HG03460 (cell line): Measurements from ENCODE around the gene PITPNM1.
A peak's percentile ranks its signal among the peaks of the same experiment; 100 is the strongest.
"Not testable (repeated sequence)": the region's sequence is repeated elsewhere in the genome, so short reads cannot be mapped to it uniquely, and the experiment has no call there.

Source experiments
- ATAC-seq: cut with Tn5 transposase; IDR thresholded peaks from one replicate; pipeline ENCODE4 v1.9.1; 2021; ENCODE audit not compliant: unreplicated experiment

The PITPNM1 gene

GRCh38 chr11:67491276-67492068 is 13.7 kb downstream of the PITPNM1 start:
- ATAC-seq, result no peak

- ATAC-seq, result no peak
These were observed 14.5 kb downstream of the PITPNM1 start for GRCh38 chr11:67490727-67491065.

- ATAC-seq, result no peak
These were observed 15.1 kb downstream of the PITPNM1 start for GRCh38 chr11:67489885-67490726.

GRCh38 chr11:67489203-67489884 is 15.8 kb downstream of the PITPNM1 start:
- no peak for ATAC-seq

- ATAC-seq, result no peak
These were observed 18.5 kb downstream of the PITPNM1 start for GRCh38 chr11:67486481-67487195.

- not testable (repeated sequence) for ATAC-seq
These were observed 19.2 kb downstream of the PITPNM1 start for GRCh38 chr11:67485873-67486361.

- ATAC-seq, result no peak
These were observed 20.3 kb downstream of the PITPNM1 start for GRCh38 chr11:67484847-67485311.

GRCh38 chr11:67483831-67484665 is 21.1 kb downstream of the PITPNM1 start:
- ATAC-seq, result no peak

- ATAC-seq, result peak; percentile 70
These were observed 22.1 kb downstream of the PITPNM1 start, which contains the start of gene AIP for GRCh38 chr11:67482827-67483798. TSS of gene AIP (plus strand) at chr11:67483026. CDS start at chr11:67483159, 133 bp downstream.

GRCh38 chr11:67482275-67482826 is 22.8 kb downstream of the PITPNM1 start:
- ATAC-seq, result no peak

GRCh38 chr11:67477344-67478050 is 27.7 kb downstream of the PITPNM1 start:
- not testable (repeated sequence) for ATAC-seq

GRCh38 chr11:67476692-67477091 is 28.5 kb downstream of the PITPNM1 start:
- ATAC-seq, result not testable (repeated sequence)

GRCh38 chr11:67472882-67473281 is 32.3 kb downstream of the PITPNM1 start:
- ATAC-seq, result no peak

GRCh38 chr11:67470337-67471002 is 34.7 kb downstream of the PITPNM1 start:
- ATAC-seq, result no peak

GRCh38 chr11:67469508-67469811 is 35.7 kb downstream of the PITPNM1 start:
- no peak for ATAC-seq

GRCh38 chr11:67468759-67469507 is 36.2 kb downstream of the PITPNM1 start, which contains the start of gene TMEM134:
TSS of gene TMEM134 (minus strand) at chr11:67469251. CDS start at chr11:67469192, 59 bp downstream.
- ATAC-seq, result peak; percentile 64

GRCh38 chr11:67468456-67468758 is 36.8 kb downstream of the PITPNM1 start:
- ATAC-seq, result no peak
